Measurements from ENCODE around the gene B3GNT8.
"Not testable (repeated sequence)": the region's sequence is repeated elsewhere in the genome, so short reads cannot be mapped to it uniquely, and the experiment has no call there.

The B3GNT8 gene

DNA sequence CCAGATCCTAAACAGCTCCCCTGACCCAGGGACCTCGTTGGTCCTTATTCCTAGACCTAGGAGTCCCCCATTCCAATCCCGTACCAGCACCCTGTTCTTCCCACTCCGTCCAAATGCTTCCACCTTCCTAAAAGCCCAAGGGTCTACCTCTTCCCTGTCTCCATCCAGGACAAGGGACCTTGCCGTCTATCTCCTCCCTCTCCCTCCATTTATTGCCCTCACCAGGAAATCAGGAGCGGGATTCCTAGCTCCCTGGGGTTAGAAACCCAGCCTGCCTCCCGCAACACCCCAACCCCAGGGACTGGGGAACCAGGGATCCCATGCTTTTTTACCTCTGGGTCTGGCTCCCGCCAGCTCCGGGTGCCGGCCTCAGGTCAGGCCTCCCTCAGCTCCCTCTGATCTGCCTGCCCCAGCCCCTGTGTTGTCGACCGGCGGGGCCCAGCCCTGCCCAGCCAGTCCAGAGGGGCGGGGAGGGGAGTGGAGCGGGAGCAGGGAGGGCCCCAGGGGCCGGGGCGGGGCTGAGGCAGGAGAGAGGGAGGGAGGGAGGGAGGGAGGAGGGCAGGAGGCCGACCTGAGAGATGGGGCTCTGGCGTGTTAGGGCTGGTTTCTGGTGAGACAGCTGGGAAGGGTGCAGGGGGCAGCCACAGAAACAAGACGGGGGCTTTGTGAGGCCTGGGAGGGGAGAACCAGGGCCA, at the start of gene B3GNT8:
TSS of gene B3GNT8 (minus strand) at position 423 of the 695 bp plus-strand sequence. CDS start 596 bp downstream, outside the sequence.
- DNase-seq (ENCODE audit: extremely low read depth in 1 of 2, low read depth in 1 of 2): peak; percentile 21 to 39

- no peak for DNase-seq (ENCODE audit: extremely low read depth in 1 of 2, low read depth in 1 of 2)
These were observed 49.4 kb upstream of the B3GNT8 start for GRCh38 chr19:41476583-41476982.

- DNase-seq (ENCODE audit: extremely low read depth in 1 of 2, low read depth in 1 of 2): not testable (repeated sequence)
These were observed 36.4 kb upstream of the B3GNT8 start for GRCh38 chr19:41463257-41464256.

GRCh38 chr19:41462497-41462896, 35.3 kb upstream of the B3GNT8 start:
- DNase-seq (ENCODE audit: extremely low read depth in 1 of 2, low read depth in 1 of 2): no peak

- no peak for DNase-seq (ENCODE audit: extremely low read depth in 1 of 2, low read depth in 1 of 2)
These were observed 30.1 kb upstream of the B3GNT8 start for GRCh38 chr19:41457241-41457640.

DNA sequence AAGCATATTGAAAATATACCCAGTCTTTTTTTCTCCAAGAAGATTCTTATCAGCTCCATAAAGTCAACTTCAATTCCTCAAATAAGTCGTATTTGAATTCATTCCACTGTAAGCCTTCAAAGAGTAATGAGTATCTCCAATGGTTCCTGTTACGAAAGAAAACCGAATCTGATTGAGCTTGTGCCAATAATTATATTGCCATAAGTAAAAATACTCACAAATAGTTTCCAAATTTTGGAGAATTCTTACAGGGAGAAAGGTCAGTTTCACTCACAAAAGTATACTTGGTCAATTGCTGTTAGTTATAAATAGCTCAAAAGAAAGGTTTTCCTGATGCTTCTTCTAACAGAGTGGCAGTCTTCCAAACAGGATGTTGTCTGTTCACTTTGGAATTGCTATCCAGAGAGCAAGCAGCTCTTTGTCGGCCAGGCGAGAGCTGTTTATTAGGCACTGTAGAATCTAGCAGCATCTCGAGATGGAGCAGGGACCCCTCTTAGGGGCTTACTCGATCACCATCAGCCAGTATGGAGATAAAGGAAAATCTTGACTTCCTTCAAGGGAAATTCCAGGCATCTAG, 29.3 kb upstream of the B3GNT8 start:
- DNase-seq (ENCODE audit: extremely low read depth in 1 of 2, low read depth in 1 of 2): no peak

DNA sequence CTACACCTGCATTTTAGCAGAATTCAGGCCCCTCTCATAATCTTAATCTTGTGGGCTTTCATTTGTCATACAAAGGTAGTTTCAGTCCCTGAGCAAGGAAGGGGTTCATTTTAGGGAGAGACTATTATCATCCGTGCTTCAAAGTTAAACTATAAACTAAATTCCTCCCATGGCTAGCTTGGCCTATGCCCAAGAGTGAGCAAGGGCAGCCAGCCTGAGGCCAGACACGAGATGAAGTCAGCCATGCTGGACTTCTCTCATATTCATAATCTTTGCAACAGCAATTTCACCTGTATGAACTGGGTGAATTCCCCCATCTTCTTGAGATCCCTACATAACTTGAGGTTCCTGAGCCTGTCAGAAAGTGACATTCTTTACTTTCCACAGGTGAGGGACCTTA, 28.8 kb upstream of the B3GNT8 start:
- DNase-seq (ENCODE audit: extremely low read depth in 1 of 2, low read depth in 1 of 2): no peak

DNA sequence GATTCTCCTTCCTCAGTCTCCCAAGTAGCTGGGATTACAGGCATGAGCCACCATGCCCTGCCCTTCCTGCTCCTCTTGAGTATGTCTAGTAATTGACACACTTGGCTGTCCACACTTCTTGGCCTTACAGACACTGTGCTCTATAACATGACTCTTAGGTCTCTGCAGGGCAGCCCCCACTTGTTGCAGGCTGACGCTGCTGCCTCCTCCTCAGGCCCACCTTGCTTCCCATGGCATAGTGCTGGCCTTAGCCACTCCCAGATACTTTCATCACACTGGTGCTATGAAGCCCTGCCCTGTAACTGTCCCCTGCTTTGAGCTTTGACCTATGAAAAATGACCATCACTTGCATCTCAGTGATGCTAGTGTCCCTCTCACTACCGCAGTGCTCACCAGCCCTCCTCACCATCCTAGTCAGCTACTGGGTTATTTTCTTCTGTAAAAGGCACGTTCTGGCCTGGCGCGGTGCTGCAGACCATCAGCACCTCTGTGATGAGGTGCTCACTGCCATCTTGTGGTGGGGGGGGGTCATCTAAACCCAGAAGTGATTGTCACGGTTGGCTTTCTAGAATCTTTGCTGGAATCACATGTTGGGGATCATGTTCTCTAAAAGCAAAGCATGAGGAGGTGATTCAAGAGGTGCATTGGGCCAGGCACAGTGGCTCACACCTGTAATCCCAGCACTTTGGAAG, 25.6 kb upstream of the B3GNT8 start:
- DNase-seq (ENCODE audit: extremely low read depth in 1 of 2, low read depth in 1 of 2): no peak

- DNase-seq (ENCODE audit: extremely low read depth in 1 of 2, low read depth in 1 of 2): no peak
These were observed 22.6 kb upstream of the B3GNT8 start for GRCh38 chr19:41449865-41450178.

DNA sequence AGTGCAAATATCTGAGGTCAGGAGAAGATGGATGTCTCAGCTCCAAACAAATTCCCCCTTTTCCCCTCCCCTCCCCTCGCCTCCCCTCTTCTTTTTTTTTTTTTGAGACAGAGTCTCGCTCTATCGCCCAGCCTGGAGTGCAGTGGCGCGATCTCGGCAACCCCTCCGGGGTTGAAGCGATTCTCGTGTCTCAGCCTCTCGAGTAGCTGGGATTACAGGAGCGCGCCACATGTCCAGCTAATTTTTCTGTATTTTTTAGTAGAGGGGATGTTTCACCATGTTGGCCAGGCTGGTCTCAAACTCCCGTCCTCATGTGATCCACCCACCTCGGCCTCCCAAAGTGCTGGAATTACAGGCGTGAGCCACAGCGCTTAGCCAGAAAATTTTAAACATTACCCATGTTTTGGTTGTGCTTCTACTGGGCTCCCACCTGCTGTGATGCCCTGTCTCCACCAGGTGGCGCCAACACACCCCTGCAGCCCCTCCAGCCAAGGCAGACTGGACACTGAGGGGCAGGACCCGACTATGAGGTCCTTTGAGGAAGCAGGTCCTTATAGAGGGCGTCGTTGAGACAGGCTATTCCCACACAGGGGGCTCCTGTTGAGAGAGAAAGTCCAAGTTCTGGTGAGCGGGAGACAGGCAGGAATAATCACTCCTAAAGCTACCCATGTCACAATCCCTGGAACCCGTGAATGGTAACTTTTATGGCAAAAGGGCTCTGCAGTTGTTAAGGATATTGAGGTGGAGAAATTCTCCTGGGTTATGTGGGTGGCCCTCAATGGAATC, 22.1 kb upstream of the B3GNT8 start:
- peak; percentile 35 to 41 for DNase-seq (ENCODE audit: extremely low read depth in 1 of 2, low read depth in 1 of 2)

DNA sequence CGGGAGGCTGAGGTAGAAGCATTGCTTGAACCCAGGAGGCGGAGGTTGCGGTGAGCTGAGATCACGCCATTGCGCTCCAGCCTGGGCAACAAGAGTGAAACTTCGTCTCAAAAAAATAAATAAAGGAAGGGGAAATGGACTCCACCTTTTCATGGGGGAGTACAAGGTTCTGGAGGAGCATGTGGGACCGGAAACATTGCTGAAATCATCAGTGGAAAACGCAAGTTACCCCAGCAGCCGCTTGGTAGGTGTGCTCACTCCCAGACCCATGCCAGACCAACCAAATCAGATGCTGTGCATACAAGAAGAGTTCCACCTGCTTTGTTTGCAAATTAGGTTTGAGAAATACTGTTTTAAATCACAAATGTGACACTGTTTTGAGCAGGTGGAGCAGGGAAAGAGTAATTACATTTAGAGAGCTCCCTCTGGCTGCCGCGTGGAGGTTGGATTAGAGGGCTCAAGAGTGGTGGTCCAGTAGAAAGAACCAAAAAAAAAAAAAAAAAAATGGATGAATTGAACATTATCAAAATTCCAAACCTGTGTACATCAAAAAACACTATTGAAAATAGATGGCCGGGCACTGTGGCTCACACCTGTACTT, 20.7 kb upstream of the B3GNT8 start:
- no peak for DNase-seq (ENCODE audit: extremely low read depth in 1 of 2, low read depth in 1 of 2)

- no peak for DNase-seq (ENCODE audit: extremely low read depth in 1 of 2, low read depth in 1 of 2)
These were observed 18.4 kb upstream of the B3GNT8 start for GRCh38 chr19:41445575-41445974.

DNA sequence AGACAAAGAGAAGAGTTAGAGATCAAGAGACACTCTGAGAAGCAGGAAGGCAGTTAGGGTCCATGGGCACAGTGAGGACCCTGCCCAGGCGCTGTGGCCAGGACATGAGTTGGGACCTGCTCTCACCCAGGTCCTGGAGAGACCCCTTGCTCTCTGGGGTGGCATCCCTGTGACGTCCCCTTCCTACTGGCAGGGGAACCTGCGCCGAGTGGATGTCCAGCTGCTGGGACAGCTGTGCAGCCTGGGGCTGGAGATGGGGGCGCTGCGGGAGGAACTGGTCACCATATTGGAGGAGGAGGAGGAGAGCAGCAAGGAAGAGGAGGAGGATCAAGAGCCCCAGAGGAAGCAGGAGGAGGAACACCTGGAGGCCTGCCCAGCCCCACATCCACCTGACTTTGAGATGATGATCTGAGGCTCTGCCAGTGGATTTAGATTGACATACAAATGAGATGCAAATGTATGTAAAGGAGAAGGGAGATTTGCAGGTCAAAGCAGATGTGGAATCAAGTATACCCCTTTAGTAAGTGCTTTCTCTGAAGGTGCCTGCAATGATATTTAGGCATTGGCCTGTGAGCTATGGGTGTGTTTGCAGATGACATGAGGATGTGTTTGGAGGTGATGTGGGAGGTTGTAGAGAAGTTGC, 16.8 kb upstream of the B3GNT8 start:
- DNase-seq (ENCODE audit: extremely low read depth in 1 of 2, low read depth in 1 of 2): no peak

DNA sequence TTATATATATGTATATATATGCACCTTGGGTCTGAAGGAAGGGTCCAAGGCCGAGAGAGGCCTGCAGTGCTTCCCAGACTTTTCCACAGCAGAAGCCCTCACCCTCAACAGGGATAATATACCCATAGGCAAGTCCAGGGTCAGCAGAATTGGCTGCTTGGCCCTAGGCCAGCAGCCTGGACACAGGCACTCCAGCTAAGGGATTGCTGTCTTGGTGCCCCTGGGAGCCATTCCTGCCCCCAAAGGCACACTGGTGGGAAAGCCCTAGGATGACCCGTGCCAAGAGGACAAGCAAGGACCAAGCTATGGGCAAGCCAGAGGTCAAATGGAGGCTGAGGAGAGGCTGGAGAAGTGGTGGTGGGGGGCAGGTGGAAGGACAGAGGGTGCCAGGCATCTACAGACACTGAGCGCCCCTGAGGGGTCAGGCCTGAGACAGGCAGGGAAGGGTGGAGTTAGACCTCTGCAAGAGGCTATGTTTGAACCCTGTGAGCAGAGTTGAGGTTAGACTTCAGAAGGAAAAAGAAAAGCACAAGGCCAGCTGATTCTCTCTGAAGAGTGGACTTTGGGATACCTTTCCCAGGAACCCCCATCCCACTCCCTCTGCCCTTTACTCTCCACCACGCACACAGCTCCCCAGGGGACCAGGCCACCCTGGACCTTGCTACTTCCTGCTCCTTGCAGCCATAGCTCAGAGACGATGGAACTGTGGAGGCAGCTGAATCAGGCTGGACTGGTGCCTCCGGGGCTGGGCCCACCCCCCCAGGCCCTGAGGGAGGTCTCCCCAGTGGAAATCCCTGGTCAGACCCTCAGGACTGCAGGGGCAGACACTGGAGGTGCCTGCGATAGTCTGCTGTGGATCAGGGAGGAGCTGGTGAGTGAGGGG, 15.5 kb upstream of the B3GNT8 start, which contains the start of gene ERICH4:
TSS of gene ERICH4 (plus strand) at position 684 of the 883 bp plus-strand sequence. CDS start at position 698, 14 bp downstream.
- no peak for DNase-seq (ENCODE audit: extremely low read depth in 1 of 2, low read depth in 1 of 2)

DNA sequence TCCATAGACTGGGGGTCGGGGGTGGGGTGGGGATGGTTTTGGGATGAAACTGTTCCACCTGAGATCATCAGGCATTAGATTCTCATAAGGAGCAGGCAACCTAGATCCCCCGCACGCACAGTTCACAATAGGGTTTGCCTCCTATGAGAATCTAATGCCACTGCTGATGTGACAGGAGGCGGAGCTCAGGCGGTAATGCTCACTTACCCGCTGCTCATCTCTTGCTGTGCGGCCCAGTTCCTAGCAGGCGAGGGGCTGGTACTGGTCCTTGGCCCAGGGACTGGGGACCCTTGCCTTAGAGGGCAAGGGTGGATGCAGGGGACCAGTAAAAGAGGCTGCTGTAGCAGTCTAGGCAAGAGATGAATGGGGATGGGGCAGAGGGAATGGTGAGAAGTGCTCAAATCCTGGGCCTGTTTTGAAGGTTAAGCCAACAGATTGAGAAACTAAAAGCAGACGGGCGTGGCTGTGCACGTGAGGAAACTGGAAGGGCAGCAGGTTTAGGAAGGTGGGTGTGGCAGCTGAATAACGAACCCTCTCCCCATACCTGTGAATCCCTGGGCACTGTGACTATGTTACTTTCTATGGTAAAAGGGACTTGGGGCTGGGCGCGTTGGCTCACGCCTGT, 14.3 kb upstream of the B3GNT8 start:
- no peak for DNase-seq (ENCODE audit: extremely low read depth in 1 of 2, low read depth in 1 of 2)

DNA sequence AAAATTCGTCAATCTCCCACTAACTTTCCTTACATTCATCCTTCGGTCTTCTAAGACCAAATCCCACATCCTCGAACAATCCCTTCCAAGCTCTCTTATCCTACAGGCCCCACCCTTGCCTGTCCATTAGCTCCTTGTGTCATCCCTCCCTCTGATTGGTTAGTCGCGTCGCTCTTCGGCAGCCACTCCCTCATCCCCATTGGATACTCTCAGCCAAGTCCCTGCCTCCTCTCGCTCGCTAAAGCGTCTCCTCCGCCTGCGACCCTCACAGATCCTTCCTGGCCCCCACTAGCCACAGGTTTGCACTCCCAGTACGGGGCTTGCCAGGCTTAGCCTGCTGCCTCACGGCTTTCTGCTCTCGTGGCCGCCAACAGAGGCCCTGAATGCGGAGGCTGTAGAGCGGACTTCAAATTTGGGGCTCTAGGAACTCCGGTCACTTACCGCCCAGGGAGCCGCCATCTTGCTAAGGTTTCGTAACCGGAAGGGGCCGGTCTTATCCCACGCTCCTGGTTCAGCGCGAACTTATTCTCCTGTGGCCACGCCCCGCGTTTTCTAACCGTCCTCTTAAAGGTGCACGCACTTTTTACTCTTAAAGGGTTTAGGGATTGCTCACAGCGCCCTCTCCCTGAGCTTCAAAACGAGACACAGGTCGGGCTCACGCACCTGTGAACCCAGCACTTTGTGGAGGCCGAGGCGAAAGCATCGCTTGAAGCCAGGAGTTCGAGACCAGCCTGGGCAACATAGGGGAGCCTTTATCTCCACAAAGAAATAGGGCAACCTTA, 12.5 kb upstream of the B3GNT8 start, which contains the start of gene DMAC2:
TSS of gene DMAC2 (minus strand) at position 472 of the 782 bp plus-strand sequence. CDS start at position 459, 13 bp downstream.
- peak; percentile 82 to 97 for DNase-seq (ENCODE audit: extremely low read depth in 1 of 2, low read depth in 1 of 2)
